ENCODE measurements around the gene TLCD3B. TPM values are rescaled to one million over a fixed set of nuclear protein-coding genes. Genes with fewer than 3 reads are reported as not detected.

Gene TLCD3B
- total RNA-seq, 1 donor = 0.18 TPM

GRCh38 chr16:29975811-29976511 lies 55.1 kb downstream of the TLCD3B start:
- no peak for TF ChIP-seq CTCF (IDR thresholded peaks at IDR 0.05; ENCODE audit: insufficient read depth, low read length)
- DNase-seq (ENCODE audit: low read depth) = peak; percentile 23
- H3K4me3 ChIP-seq (ENCODE audit: low read depth, low read length) = peak overlapping the region; percentile 92

GRCh38 chr16:29975134-29975538 lies 55.9 kb downstream of the TLCD3B start:
- H3K4me3 ChIP-seq (ENCODE audit: low read depth, low read length) = peak overlapping the region; percentile 92
- no peak for DNase-seq (ENCODE audit: low read depth)
- no peak for TF ChIP-seq CTCF (IDR thresholded peaks at IDR 0.05; ENCODE audit: insufficient read depth, low read length)

Other genes with a start within 250 kb of the TLCD3B start
- 7.2 and 52.4 TPM in 2 replicates for gene KIF22, start 240.5 kb downstream of the TLCD3B start, total RNA-seq (ENCODE audit: low replicate concordance)
- 74.0 and 159 TPM in 2 replicates for gene MAZ, start 224.7 kb downstream of the TLCD3B start, total RNA-seq (ENCODE audit: low replicate concordance)
- gene PRRT2, start 219.1 kb downstream of the TLCD3B start, total RNA-seq (ENCODE audit: low replicate concordance) = 7.7 and 32.0 TPM in 2 replicates
- gene PAGR1, start 215.1 kb downstream of the TLCD3B start, total RNA-seq (ENCODE audit: low replicate concordance) = 23.4 and 61.2 TPM in 2 replicates
- gene MVP, start 210.8 kb downstream of the TLCD3B start, total RNA-seq (ENCODE audit: low replicate concordance) = 202 and 275 TPM in 2 replicates
- 66.2 and 79.2 TPM in 2 replicates for gene CDIPT, start 168.0 kb downstream of the TLCD3B start, total RNA-seq (ENCODE audit: low replicate concordance)
- 1.4 and 12.3 TPM in 2 replicates for gene SEZ6L2, start 131.7 kb downstream of the TLCD3B start, total RNA-seq (ENCODE audit: low replicate concordance)
- gene ASPHD1, start 130.8 kb downstream of the TLCD3B start, total RNA-seq (ENCODE audit: low replicate concordance) = 0.98 and 1.5 TPM in 2 replicates
- 12.5 and 41.9 TPM in 2 replicates for gene KCTD13, start 105.0 kb downstream of the TLCD3B start, total RNA-seq (ENCODE audit: low replicate concordance)
- gene TMEM219, start 69.2 kb downstream of the TLCD3B start, total RNA-seq (ENCODE audit: low replicate concordance) = 57.3 and 68.0 TPM in 2 replicates
- 44.6 and 57.2 TPM in 2 replicates for gene TAOK2, start 57.4 kb downstream of the TLCD3B start, total RNA-seq (ENCODE audit: low replicate concordance)
- 13.6 and 14.4 TPM in 2 replicates for gene HIRIP3, start 35.7 kb downstream of the TLCD3B start, total RNA-seq (ENCODE audit: low replicate concordance)
- gene INO80E, start 35.0 kb downstream of the TLCD3B start, total RNA-seq (ENCODE audit: low replicate concordance) = 6.5 and 36.5 TPM in 2 replicates
- not detected in 2 replicates for gene DOC2A, start 20.2 kb downstream of the TLCD3B start, total RNA-seq (ENCODE audit: low replicate concordance)
- not detected in 2 replicates for gene C16orf92, start 8.1 kb downstream of the TLCD3B start, total RNA-seq (ENCODE audit: low replicate concordance)
- gene ALDOA, start 34.5 kb upstream of the TLCD3B start, total RNA-seq (ENCODE audit: low replicate concordance) = 522 and 792 TPM in 2 replicates
- 70.8 and 154 TPM in 2 replicates for gene PPP4C, start 44.7 kb upstream of the TLCD3B start, total RNA-seq (ENCODE audit: low replicate concordance)
- gene TBX6, start 60.7 kb upstream of the TLCD3B start, total RNA-seq (ENCODE audit: low replicate concordance) = 0.09 and 0.16 TPM in 2 replicates
- gene YPEL3, start 64.9 kb upstream of the TLCD3B start, total RNA-seq (ENCODE audit: low replicate concordance) = 15.8 and 19.8 TPM in 2 replicates
- 1.5 TPM in 2 replicates for gene GDPD3, start 82.3 kb upstream of the TLCD3B start, total RNA-seq (ENCODE audit: low replicate concordance)
- gene MAPK3, start 91.9 kb upstream of the TLCD3B start, total RNA-seq (ENCODE audit: low replicate concordance) = 23.4 and 90.5 TPM in 2 replicates
- 1.9 and 2.8 TPM in 2 replicates for gene CORO1A, start 152.3 kb upstream of the TLCD3B start, total RNA-seq (ENCODE audit: low replicate concordance)
- gene BOLA2B, start 162.4 kb upstream of the TLCD3B start, total RNA-seq (ENCODE audit: low replicate concordance) = 68.6 and 137 TPM in 2 replicates
- gene SLX1A, start 162.6 kb upstream of the TLCD3B start, total RNA-seq (ENCODE audit: low replicate concordance) = 12.0 and 52.4 TPM in 2 replicates
- 6.0 and 7.0 TPM in 2 replicates for gene SULT1A3, start 168.0 kb upstream of the TLCD3B start, total RNA-seq (ENCODE audit: low replicate concordance)
- gene NPIPB13, start 217.2 kb upstream of the TLCD3B start, total RNA-seq (ENCODE audit: low replicate concordance) = 0.36 and 1.1 TPM in 2 replicates

Data from fibroblast of the aortic adventitia (primary cell).